Neuronal stem cell (in vitro differentiated cells): ENCODE results near the gene FOXJ3.

Experiments
- DNase-seq: peaks from one replicate; pipeline ENCODE4 v3.0.0-alpha.2; 2013; ENCODE audit warnings: low spot score
- H2AFZ ChIP-seq: one replicate; pipeline ENCODE4 v1.6.1; 2013; ENCODE audit warnings: mild to moderate bottlenecking, low read length, inconsistent platforms
- H2AK5ac ChIP-seq: 2 replicates; pipeline ENCODE4 v1.6.1; 2013; ENCODE audit warnings: low read depth, mild to moderate bottlenecking, inconsistent platforms, low read length, moderate library complexity, mixed read lengths
- H2BK120ac ChIP-seq: 2 replicates; pipeline ENCODE4 v1.6.1; 2013; ENCODE audit warnings: low read depth, mild to moderate bottlenecking, inconsistent platforms, low read length, moderate library complexity, mixed read lengths
- H2BK12ac ChIP-seq: one replicate; pipeline ENCODE4 v1.6.1; 2013; ENCODE audit warnings: low read length, inconsistent platforms
- H2BK15ac ChIP-seq: 2 replicates; pipeline ENCODE4 v1.6.1; 2013; ENCODE audit warnings: mild to moderate bottlenecking, low read length, inconsistent platforms, mixed read lengths
- H2BK5ac ChIP-seq: one replicate; pipeline ENCODE4 v1.6.1; 2013; ENCODE audit warnings: inconsistent platforms, mild to moderate bottlenecking, low read length, moderate library complexity
- H3K14ac ChIP-seq: one replicate; pipeline ENCODE4 v1.6.1; 2013; ENCODE audit warnings: low read length, inconsistent platforms
- H3K18ac ChIP-seq: 2 replicates; pipeline ENCODE4 v1.6.1; 2013; ENCODE audit warnings: low read length, inconsistent platforms
- H3K23ac ChIP-seq: 2 replicates; pipeline ENCODE4 v1.6.1; 2013; ENCODE audit warnings: low read depth, mild to moderate bottlenecking, mixed read lengths, low read length, inconsistent platforms; ENCODE audit not compliant: poor library complexity
- H3K27ac ChIP-seq: replicated peaks from 3 replicates; pipeline ENCODE4 v1.5.1; 2013; ENCODE audit warnings: low read length, inconsistent platforms
- H3K27me3 ChIP-seq, 3 experiments: 2 replicates each; pipeline ENCODE4 v1.6.1; 2013; ENCODE audit warnings: low read length in 3 of 3, mild to moderate bottlenecking in 2 of 3, inconsistent platforms in 1 of 3, low read depth in 1 of 3, mixed read lengths in 1 of 3, moderate library complexity in 1 of 3; ENCODE audit not compliant: control insufficient read depth in 3 of 3, insufficient read depth in 3 of 3
- H3K36me3 ChIP-seq, 2 donors: replicated peaks in 1 of 2; 2 replicates each; pipeline ENCODE4 v1.6.1; 2013; ENCODE audit warnings: low read length in 2 of 2; ENCODE audit not compliant: control insufficient read depth in 2 of 2, insufficient read depth in 2 of 2
- H3K4ac ChIP-seq: 2 replicates; pipeline ENCODE4 v1.6.1; 2013; ENCODE audit warnings: inconsistent platforms, mild to moderate bottlenecking, low read length, moderate library complexity
- H3K4me1 ChIP-seq, 2 donors: 1 replicate in 1 of 2; 2 replicates in 1 of 2; pipeline ENCODE4 v1.6.1; 2013; ENCODE audit warnings: low read length in 2 of 2, low read depth in 1 of 2; ENCODE audit not compliant: control insufficient read depth in 2 of 2, insufficient read depth in 1 of 2
- H3K4me2 ChIP-seq: one replicate; pipeline ENCODE4 v1.6.1; 2013; ENCODE audit warnings: mild to moderate bottlenecking, low read length, inconsistent platforms; ENCODE audit not compliant: insufficient read depth, poor library complexity, severe bottlenecking
- H3K4me3 ChIP-seq, 2 donors: 2 replicates each; pipeline ENCODE4 v1.5.1; 2013; ENCODE audit warnings: low read length in 2 of 2, mild to moderate bottlenecking in 2 of 2, inconsistent platforms in 1 of 2, moderate library complexity in 1 of 2
- H3K79me1 ChIP-seq: one replicate; pipeline ENCODE4 v1.6.1; 2013; ENCODE audit warnings: low read depth, mild to moderate bottlenecking, inconsistent platforms, low read length, moderate library complexity
- H3K9ac ChIP-seq: one replicate; pipeline ENCODE4 v1.6.1; 2013; ENCODE audit warnings: mild to moderate bottlenecking, low read depth, low read length, inconsistent platforms; ENCODE audit not compliant: poor library complexity
- H3K9me3 ChIP-seq, 2 donors: replicated peaks in 1 of 2; 2 replicates each; pipeline versions ENCODE3 to v1.6.1; 2013; ENCODE audit warnings: low read length in 2 of 2, mild to moderate bottlenecking in 2 of 2, inconsistent platforms in 1 of 2, low read depth in 1 of 2, mixed read lengths in 1 of 2, moderate library complexity in 1 of 2; ENCODE audit not compliant: control insufficient read depth in 2 of 2, insufficient read depth in 1 of 2
- H4K8ac ChIP-seq: one replicate; pipeline ENCODE4 v1.6.1; 2013; ENCODE audit warnings: low read depth, mild to moderate bottlenecking, inconsistent platforms, low read length, moderate library complexity
- H4K91ac ChIP-seq: one replicate; pipeline ENCODE4 v1.6.1; 2013; ENCODE audit warnings: low read length, low read depth, mild to moderate bottlenecking, inconsistent platforms; ENCODE audit not compliant: poor library complexity
- WGBS, 2 donors: extraction: QIAGEN DNeasy Blood & Tissue Kit; methylation state at CpG; one replicate each; pipeline ENCODE4 v1.1.7; 2013; ENCODE audit warnings: missing lambda C conversion rate in 2 of 2, mixed read lengths in 1 of 2; ENCODE audit not compliant: insufficient read length in 2 of 2, insufficient replicate concordance in 1 of 2; ENCODE audit errors: extremely low coverage in 2 of 2; 5-methylcytosine and 5-hydroxymethylcytosine counted together

Gene FOXJ3

DNA sequence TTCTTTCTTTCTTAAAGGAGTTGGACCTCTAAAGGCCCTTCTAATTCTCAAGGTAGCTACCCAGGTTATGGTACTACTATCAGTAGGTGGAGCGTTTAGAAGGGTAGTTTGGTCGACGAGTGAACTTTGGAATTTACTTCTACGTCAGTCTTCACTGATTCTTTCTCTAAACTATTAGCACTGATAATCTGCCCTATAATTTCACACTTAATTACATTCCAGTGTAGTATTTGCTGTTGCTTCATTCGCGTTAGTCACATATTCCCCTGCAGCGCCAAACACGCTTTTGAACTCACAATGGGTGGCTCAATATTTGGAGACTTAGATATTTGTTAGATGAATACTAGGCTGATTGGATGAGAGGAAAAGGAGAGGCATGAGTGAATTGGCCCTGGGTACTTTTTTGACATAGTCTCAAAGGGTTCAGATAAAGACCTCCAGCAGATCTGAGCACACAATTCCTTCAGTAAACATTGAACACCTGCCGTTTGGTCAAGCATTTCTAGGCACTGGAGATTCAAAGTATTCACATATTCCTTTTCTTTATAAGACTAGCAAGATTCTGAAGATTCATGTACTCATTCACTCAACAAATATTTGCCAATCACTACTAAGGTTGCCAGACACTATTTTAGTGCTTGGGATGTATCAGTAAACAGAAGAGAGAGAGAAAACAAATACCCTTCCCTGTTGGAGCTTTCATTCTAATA lies 929 bp upstream of the FOXJ3 start:
- DNase-seq = no peak
- Histone ChIP-seq H4K8ac (no peak overlapping the region), H3K27me3 (no peaks in the 10 kb centered on the region), H2BK15ac (no peak overlapping the region), H3K23ac (no peak overlapping the region), H3K18ac (no peak overlapping the region), H3K27ac (no peak overlapping the region), H2BK12ac (no peak overlapping the region), H3K4me2 (peak overlapping the region; percentile 91), H3K9me3 (no peaks in the 10 kb centered on the region), H4K91ac (no peak overlapping the region), H3K9ac (no peak overlapping the region), H2AFZ (peak overlapping the region; percentile 94), H2BK5ac (no peak overlapping the region), H3K14ac (no peak overlapping the region), H2BK120ac (peak overlapping the region; percentile 82), H3K36me3 (no peaks in the 10 kb centered on the region), H3K4me1 (peaks cover 4 to 6% of the 10 kb centered on the region in 2 donors), H3K4me3 (peak overlapping the region; percentile 78 to 89), H3K79me1 (no peaks in the 10 kb centered on the region), H3K4ac (no peak overlapping the region), H2AK5ac (no peak overlapping the region)
- no CpG with 5 or more reads among the region's 9 CpGs for WGBS, 2 donors

- Histone ChIP-seq H3K4me1 (peaks cover 1 to 2% of the 10 kb centered on the region in 2 donors), H2BK120ac (peak overlapping the region; percentile 35), H3K23ac (peak overlapping the region; percentile 99), H3K9me3 (no peaks in the 10 kb centered on the region), H4K8ac (no peak overlapping the region), H2BK12ac (no peak overlapping the region), H4K91ac (no peak overlapping the region), H3K18ac (peak overlapping the region; percentile 94), H3K4me2 (peak overlapping the region; percentile 67), H3K36me3 (no peaks in the 10 kb centered on the region), H3K27me3 (no peaks in the 10 kb centered on the region), H3K4ac (no peak overlapping the region), H3K9ac (peak overlapping the region; percentile 96), H2AFZ (peak overlapping the region; percentile 94), H2BK15ac (peak overlapping the region; percentile 38), H3K27ac (peak overlapping the region; percentile 92), H3K4me3 (peak overlapping the region; percentile 78 to 91), H3K14ac (peak overlapping the region; percentile 72), H3K79me1 (no peaks in the 10 kb centered on the region), H2BK5ac (peak overlapping the region; percentile 85), H2AK5ac (peak overlapping the region; percentile 82)
- peak; percentile 58 for DNase-seq
- no CpG with 5 or more reads among the region's 58 CpGs for WGBS, 2 donors
These were observed 590 bp downstream of the FOXJ3 start for GRCh38 chr1:42334240-42335049.

DNA sequence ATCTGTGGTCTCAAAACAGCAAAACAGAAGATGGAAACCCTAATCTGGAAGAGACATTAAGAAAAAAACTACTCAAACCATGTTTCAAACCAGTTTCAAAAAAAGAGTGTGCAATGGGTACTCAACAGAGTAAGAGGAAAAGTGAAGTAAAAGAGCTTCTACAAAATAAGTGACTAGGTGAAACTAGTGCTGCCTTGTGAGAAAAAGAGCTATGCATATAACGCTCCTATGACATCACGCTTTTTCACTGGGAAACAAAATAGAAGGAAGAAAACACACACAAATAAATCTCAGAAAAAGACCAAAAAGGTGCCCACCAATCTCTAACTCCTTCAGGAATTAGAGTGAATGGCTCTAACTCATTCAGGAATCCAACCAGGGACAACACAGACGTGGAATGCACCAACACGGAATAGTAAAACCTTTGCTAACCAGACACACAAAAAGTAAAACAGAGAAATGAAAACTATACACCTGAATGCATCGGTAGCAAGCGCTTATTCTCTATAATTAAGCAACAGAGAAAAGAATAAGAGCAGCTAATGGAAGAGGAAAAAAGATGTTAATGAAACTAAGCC lies 1.3 kb downstream of the FOXJ3 start:
- Histone ChIP-seq H4K8ac (no peak overlapping the region), H3K27me3 (no peaks in the 10 kb centered on the region), H2BK120ac (no peak overlapping the region), H3K9me3 (no peaks in the 10 kb centered on the region), H3K18ac (no peak overlapping the region), H3K79me1 (no peaks in the 10 kb centered on the region), H4K91ac (no peak overlapping the region), H2BK5ac (no peak overlapping the region), H2AFZ (peak overlapping the region; percentile 94), H3K4me1 (peaks cover 1 to 2% of the 10 kb centered on the region in 2 donors), H2BK15ac (no peak overlapping the region), H3K27ac (peak overlapping the region; percentile 92), H3K4me2 (peak overlapping the region; percentile 67), H2AK5ac (no peak overlapping the region), H3K23ac (no peak overlapping the region), H3K14ac (no peak overlapping the region), H3K4me3 (peak overlapping the region; percentile 78 to 91), H3K9ac (no peak overlapping the region), H2BK12ac (no peak overlapping the region), H3K4ac (no peak overlapping the region), H3K36me3 (no peaks in the 10 kb centered on the region)
- no CpG with 5 or more reads among the region's 6 CpGs for WGBS, 2 donors
- DNase-seq = no peak

GRCh38 chr1:42332877-42333276 lies 2.2 kb downstream of the FOXJ3 start:
- Histone ChIP-seq H3K23ac (no peak overlapping the region), H3K9me3 (no peaks in the 10 kb centered on the region), H2AK5ac (no peak overlapping the region), H3K4me2 (no peak overlapping the region), H3K9ac (no peak overlapping the region), H3K79me1 (no peaks in the 10 kb centered on the region), H3K18ac (no peak overlapping the region), H4K8ac (no peak overlapping the region), H3K14ac (no peak overlapping the region), H3K27ac (no peak overlapping the region), H2BK12ac (no peak overlapping the region), H3K27me3 (no peaks in the 10 kb centered on the region), H3K4ac (no peak overlapping the region), H4K91ac (no peak overlapping the region), H2BK5ac (no peak overlapping the region), H3K4me3 (no peak overlapping the region), H2AFZ (no peak overlapping the region), H3K36me3 (no peaks in the 10 kb centered on the region), H3K4me1 (peaks cover 1 to 2% of the 10 kb centered on the region in 2 donors), H2BK15ac (no peak overlapping the region), H2BK120ac (no peak overlapping the region)
- WGBS, 2 donors = no CpG with 5 or more reads among the region's 6 CpGs
- no peak for DNase-seq
